Loucy (cell line): ENCODE results near the gene SYNJ2.

Experiments used
- CTCF ChIP-seq: fragments of 200-600 bp; sonication (generic); conservative IDR thresholded peaks from 2 replicates; pipeline ENCODE4 v1.5.1; 2014; ENCODE audit warnings: mild to moderate bottlenecking, antibody characterized with exemption, low read length
- EZH2phosphoT487 ChIP-seq: fragments of 200-600 bp; IDR thresholded peaks from 2 replicates; pipeline ENCODE4 v1.6.1; 2018; ENCODE audit warnings: antibody characterized with exemption, mild to moderate bottlenecking, moderate library complexity, borderline replicate concordance

DNA sequence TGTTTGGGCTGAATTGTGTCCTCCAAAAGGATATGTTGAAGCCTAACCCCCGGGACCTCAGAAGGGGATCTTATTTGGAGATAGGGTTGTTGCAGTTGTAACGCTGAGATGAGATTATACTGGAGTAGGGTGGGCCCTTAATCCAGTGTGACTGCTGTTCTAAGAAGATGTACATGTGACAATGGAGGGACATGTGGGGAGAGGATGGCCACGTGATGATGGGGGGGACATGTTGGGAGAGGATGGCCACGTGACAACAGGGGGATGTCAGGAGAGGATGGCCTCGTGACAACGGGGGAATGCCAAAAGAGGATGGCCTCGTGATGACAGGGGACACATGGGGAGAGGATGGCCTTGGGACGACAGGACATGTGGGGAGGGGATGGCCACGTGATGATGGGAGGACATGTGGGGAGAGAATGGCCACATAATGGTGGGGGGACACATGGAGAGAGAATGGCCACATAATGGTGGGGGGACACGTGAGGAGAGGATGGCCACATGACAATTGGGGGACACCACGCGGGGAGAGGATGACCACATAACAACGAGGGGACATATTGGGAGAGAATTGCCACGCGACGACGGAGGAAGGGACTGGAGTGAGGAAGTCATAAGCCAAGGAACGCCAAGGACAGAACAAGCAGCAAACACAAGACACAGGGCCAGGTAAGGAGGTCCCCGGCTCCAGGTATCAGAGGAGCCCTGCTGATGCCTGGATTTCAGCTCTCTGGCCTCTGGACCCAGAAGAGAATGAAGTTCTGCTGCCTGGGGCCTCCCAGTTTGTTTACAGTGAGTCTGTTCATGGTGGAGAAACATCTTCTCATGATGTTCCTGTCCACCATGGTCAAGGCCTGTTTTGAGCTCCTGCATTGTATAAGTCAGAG, 29.2 kb downstream of the SYNJ2 start:
- no peak for TF ChIP-seq CTCF
- no peak for TF ChIP-seq EZH2phosphoT487
